WTC11 (cell line): ENCODE measurements around the gene LRP1. TPM values are rescaled to one million over a fixed set of nuclear protein-coding genes. Genes with fewer than 3 reads are reported as not detected.

Experiments used
- ATAC-seq: fragments of 200-7000 bp; cut with Tn5 transposase; 2 replicates; pipeline ENCODE4 v1.10.0; 2021; ENCODE audit warnings: mild to moderate bottlenecking, moderate library complexity
- CTCF ChIA-PET: fragments of 300-600 bp; sonication (Branson Sonifier 250); formaldehyde crosslinking; loops from one replicate; lab custom pipeline; 2021; ENCODE audit warnings: antibody characterized with exemption; lab: Charles Lee
- POLR2A ChIA-PET: fragments of 350-600 bp; sonication (Branson Sonifier 250); formaldehyde crosslinking; loops from one replicate; lab custom pipeline; 2021; ENCODE audit warnings: antibody characterized with exemption; lab: Charles Lee
- DNase-seq: peaks from one replicate; pipeline ENCODE4 v3.0.0; 2021; ENCODE audit warnings: low spot score
- H3K27ac Mint-ChIP-seq: 2 replicates; pipeline ENCODE4 v1.8.0; 2021; ENCODE audit warnings: mixed read lengths
- H3K27me3 Mint-ChIP-seq: 2 replicates; pipeline ENCODE4 v1.8.0; 2021; ENCODE audit warnings: low read depth, mild to moderate bottlenecking, moderate library complexity, mixed read lengths
- H3K36me3 Mint-ChIP-seq: 2 replicates; pipeline ENCODE4 v1.8.0; 2021; ENCODE audit warnings: mixed read lengths
- H3K4me1 Mint-ChIP-seq: 2 replicates; pipeline ENCODE4 v1.8.0; 2022; ENCODE audit warnings: mixed read lengths
- H3K4me3 Mint-ChIP-seq: 2 replicates; pipeline ENCODE4 v1.8.0; 2021; ENCODE audit warnings: mild to moderate bottlenecking, moderate library complexity, mixed read lengths
- H3K9me3 Mint-ChIP-seq: 2 replicates; pipeline ENCODE4 v1.8.0; 2021; ENCODE audit warnings: mixed read lengths
- NFYB ChIP-seq: sonication (generic); formaldehyde crosslinking; conservative IDR thresholded peaks from 2 replicates; pipeline ENCODE4 v1.8.0; 2022; ENCODE audit warnings: low read depth, missing genetic modification reagents
- RELA ChIP-seq: sonication (generic); formaldehyde crosslinking; IDR thresholded peaks from 2 replicates; pipeline ENCODE4 v1.8.1; 2022; ENCODE audit warnings: missing genetic modification reagents, mild to moderate bottlenecking, borderline replicate concordance
- SP1 ChIP-seq: sonication (generic); formaldehyde crosslinking; conservative IDR thresholded peaks from 2 replicates; pipeline ENCODE4 v1.8.1; 2022; ENCODE audit warnings: missing genetic modification reagents
- TEAD1 ChIP-seq: sonication (generic); formaldehyde crosslinking; IDR thresholded peaks from 2 replicates; pipeline ENCODE4 v1.8.0; 2022; ENCODE audit warnings: mild to moderate bottlenecking, missing genetic modification reagents
- ZNF263 ChIP-seq: sonication (generic); formaldehyde crosslinking; IDR thresholded peaks from 2 replicates; pipeline ENCODE4 v1.8.1; 2022; ENCODE audit warnings: low read depth, mild to moderate bottlenecking, moderate library complexity, missing genetic modification reagents
- ZNF317 ChIP-seq: sonication (generic); formaldehyde crosslinking; IDR thresholded peaks from 2 replicates; pipeline ENCODE4 v1.8.1; 2023; ENCODE audit warnings: low read depth, mild to moderate bottlenecking, moderate library complexity, missing genetic modification reagents, borderline replicate concordance
- ZNF423 ChIP-seq: fragments of 250-450 bp; sonication (Bioruptor Pico); IDR thresholded peaks from 2 replicates; pipeline ENCODE4 v2.1.2; 2022; ENCODE audit warnings: mild to moderate bottlenecking, moderate library complexity
- total RNA-seq: library from RNA; stranded (reverse); gene quantifications from 3 replicates; pipeline ENCODE4 v1.2.3, GENCODE V29; 2021
- TF ChIP-seq, protein P1 (sequence below): sonication (generic); formaldehyde crosslinking; IDR thresholded peaks from 2 replicates; pipeline ENCODE4 v1.8.1; 2023; ENCODE audit warnings: mild to moderate bottlenecking, moderate library complexity, missing genetic modification reagents
- TF ChIP-seq, protein P2 (sequence below): sonication (generic); formaldehyde crosslinking; IDR thresholded peaks from 2 replicates; pipeline ENCODE4 v1.8.0; 2023; ENCODE audit warnings: missing genetic modification reagents, mild to moderate bottlenecking, borderline replicate concordance
- TF ChIP-seq, protein P3 (sequence below): sonication (generic); formaldehyde crosslinking; IDR thresholded peaks from 2 replicates; pipeline ENCODE4 v1.8.0; 2022; ENCODE audit warnings: mild to moderate bottlenecking, missing genetic modification reagents
- TF ChIP-seq, protein P4 (sequence below): sonication (generic); formaldehyde crosslinking; IDR thresholded peaks from 2 replicates; pipeline ENCODE4 v1.8.0; 2022; ENCODE audit warnings: mild to moderate bottlenecking, missing genetic modification reagents
- TF ChIP-seq, protein P5 (sequence below): fragments of 250-450 bp; sonication (Bioruptor Pico); IDR thresholded peaks from 2 replicates; pipeline ENCODE4 v1.9.0; 2021; ENCODE audit warnings: mild to moderate bottlenecking, borderline replicate concordance
- TF ChIP-seq, protein P6 (sequence below): sonication (generic); formaldehyde crosslinking; IDR thresholded peaks from 2 replicates; pipeline ENCODE4 v1.8.0; 2022; ENCODE audit warnings: mild to moderate bottlenecking, missing genetic modification reagents
- TF ChIP-seq, protein P7 (sequence below): sonication (generic); formaldehyde crosslinking; IDR thresholded peaks from 2 replicates; pipeline ENCODE4 v1.8.1; 2023; ENCODE audit warnings: mild to moderate bottlenecking, missing genetic modification reagents, borderline replicate concordance

Gene LRP1
- total RNA-seq, 1 experiment from 2014 or later = 120 TPM

DNA sequence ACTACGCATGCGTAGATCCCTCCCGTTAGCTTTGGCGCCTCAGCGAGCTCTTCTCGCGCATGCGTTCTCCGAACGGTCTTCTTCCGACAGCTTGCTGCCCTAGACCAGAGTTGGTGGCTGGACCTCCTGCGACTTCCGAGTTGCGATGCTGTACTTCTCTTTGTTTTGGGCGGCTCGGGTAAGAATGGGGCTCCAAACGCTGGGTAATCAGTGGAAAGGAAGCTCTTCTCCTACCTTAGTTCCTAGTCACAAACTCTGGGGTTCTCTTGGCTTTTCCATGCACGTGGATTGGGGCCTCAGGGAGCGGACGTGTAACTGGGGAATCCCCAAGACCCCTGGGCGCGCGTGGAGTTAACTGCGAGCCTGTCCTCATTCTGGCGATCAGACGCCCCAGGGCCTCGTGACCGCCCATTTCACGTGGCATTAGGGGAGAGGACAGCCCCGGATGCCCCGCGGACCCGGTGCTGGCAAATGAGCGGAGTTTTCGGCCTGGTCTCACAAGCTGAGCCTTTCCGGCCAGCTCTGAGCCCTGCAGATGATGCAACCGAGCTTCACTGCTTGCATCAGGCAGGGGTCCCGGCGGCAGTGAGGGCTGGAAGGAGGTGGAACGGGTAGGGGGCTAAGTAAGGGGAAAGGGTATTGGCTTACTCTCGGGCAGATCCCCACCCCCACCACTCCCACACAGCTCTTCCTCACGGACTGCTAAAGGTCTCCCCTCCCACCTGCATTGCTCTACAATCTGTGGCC, 101.5 kb downstream of the LRP1 start, which contains the start of gene SHMT2 (continued):
- TF ChIP-seq SP1 (CRISPR knock-in tag) = peak; percentile 55
- TF ChIP-seq TEAD1 (CRISPR knock-in tag) = peak; percentile 78; the same call in 1 of the 2 replicates
- TF ChIP-seq, protein P1, sequence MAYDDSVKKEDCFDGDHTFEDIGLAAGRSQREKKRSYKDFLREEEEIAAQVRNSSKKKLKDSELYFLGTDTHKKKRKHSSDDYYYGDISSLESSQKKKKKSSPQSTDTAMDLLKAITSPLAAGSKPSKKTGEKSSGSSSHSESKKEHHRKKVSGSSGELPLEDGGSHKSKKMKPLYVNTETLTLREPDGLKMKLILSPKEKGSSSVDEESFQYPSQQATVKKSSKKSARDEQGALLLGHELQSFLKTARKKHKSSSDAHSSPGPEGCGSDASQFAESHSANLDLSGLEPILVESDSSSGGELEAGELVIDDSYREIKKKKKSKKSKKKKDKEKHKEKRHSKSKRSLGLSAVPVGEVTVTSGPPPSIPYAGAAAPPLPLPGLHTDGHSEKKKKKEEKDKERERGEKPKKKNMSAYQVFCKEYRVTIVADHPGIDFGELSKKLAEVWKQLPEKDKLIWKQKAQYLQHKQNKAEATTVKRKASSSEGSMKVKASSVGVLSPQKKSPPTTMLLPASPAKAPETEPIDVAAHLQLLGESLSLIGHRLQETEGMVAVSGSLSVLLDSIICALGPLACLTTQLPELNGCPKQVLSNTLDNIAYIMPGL (CRISPR knock-in tag) = peak; percentile 84
- TF ChIP-seq NFYB (CRISPR knock-in tag) = peak; percentile 22; the same call in 1 of the 2 replicates
- TF ChIP-seq, protein P2, sequence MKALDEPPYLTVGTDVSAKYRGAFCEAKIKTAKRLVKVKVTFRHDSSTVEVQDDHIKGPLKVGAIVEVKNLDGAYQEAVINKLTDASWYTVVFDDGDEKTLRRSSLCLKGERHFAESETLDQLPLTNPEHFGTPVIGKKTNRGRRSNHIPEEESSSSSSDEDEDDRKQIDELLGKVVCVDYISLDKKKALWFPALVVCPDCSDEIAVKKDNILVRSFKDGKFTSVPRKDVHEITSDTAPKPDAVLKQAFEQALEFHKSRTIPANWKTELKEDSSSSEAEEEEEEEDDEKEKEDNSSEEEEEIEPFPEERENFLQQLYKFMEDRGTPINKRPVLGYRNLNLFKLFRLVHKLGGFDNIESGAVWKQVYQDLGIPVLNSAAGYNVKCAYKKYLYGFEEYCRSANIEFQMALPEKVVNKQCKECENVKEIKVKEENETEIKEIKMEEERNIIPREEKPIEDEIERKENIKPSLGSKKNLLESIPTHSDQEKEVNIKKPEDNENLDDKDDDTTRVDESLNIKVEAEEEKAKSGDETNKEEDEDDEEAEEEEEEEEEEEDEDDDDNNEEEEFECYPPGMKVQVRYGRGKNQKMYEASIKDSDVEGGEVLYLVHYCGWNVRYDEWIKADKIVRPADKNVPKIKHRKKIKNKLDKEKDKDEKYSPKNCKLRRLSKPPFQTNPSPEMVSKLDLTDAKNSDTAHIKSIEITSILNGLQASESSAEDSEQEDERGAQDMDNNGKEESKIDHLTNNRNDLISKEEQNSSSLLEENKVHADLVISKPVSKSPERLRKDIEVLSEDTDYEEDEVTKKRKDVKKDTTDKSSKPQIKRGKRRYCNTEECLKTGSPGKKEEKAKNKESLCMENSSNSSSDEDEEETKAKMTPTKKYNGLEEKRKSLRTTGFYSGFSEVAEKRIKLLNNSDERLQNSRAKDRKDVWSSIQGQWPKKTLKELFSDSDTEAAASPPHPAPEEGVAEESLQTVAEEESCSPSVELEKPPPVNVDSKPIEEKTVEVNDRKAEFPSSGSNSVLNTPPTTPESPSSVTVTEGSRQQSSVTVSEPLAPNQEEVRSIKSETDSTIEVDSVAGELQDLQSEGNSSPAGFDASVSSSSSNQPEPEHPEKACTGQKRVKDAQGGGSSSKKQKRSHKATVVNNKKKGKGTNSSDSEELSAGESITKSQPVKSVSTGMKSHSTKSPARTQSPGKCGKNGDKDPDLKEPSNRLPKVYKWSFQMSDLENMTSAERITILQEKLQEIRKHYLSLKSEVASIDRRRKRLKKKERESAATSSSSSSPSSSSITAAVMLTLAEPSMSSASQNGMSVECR = peak; percentile 67
- TF ChIP-seq, protein P3, sequence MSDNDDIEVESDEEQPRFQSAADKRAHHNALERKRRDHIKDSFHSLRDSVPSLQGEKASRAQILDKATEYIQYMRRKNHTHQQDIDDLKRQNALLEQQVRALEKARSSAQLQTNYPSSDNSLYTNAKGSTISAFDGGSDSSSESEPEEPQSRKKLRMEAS = peak; percentile 93
- TF ChIP-seq ZNF263 (CRISPR knock-in tag) = no peak
- TF ChIP-seq, protein P4, sequence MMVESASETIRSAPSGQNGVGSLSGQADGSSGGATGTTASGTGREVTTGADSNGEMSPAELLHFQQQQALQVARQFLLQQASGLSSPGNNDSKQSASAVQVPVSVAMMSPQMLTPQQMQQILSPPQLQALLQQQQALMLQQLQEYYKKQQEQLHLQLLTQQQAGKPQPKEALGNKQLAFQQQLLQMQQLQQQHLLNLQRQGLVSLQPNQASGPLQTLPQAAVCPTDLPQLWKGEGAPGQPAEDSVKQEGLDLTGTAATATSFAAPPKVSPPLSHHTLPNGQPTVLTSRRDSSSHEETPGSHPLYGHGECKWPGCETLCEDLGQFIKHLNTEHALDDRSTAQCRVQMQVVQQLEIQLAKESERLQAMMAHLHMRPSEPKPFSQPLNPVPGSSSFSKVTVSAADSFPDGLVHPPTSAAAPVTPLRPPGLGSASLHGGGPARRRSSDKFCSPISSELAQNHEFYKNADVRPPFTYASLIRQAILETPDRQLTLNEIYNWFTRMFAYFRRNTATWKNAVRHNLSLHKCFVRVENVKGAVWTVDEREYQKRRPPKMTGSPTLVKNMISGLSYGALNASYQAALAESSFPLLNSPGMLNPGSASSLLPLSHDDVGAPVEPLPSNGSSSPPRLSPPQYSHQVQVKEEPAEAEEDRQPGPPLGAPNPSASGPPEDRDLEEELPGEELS (CRISPR knock-in tag) = 0 out of 2 replicates have a peak, but pooled peaks have one; percentile 27
- TF ChIP-seq, all 79 proteins: peak for 16

DNA sequence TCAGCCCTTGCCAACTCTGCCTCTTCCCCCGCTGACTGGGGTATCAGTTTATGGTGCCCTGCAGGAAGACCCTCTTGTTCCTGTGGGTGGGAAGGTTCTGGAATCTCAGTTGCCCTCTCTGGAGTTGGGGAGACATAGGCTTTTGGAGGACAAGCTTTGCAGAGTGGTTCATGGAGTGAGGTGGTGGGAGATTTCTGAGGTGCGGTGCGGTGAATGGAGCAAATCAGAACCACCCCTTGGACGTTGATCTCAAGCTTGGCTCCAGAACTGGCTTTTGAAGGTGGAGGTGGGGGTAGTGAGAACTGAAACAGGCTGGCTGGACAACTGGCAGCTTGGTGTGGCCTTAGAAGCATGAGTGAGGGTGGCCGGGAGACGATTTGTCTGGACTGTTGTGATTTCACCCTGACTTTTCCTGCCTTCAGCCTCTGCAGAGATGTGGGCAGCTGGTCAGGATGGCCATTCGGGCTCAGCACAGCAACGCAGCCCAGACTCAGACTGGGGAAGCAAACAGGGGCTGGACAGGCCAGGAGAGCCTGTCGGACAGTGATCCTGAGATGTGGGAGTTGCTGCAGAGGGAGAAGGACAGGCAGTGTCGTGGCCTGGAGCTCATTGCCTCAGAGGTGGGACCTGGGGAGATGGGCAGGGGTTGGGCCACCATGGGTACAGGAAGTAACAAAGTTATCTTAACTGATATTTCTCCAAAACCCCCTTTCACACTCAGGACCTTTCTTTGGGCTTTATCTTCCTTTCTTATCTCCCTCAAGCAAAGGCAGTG, 102.3 kb downstream of the LRP1 start:
- no peak for DNase-seq
- no peak for ATAC-seq
- Mint-ChIP-seq H3K27me3 (peaks cover 49% of the 10 kb centered on the region), H3K4me3 (peak overlapping the region; percentile 98), H3K9me3 (no peaks in the 10 kb centered on the region), H3K36me3 (peaks cover 35% of the 10 kb centered on the region), H3K4me1 (peaks cover 48% of the 10 kb centered on the region), H3K27ac (peak overlapping the region; percentile 94)
- ChIA-PET CTCF (interaction anchor here (1.0 to 10.4 kb wide), 11 partner anchors 9 to 228 kb away, joined by 3 to 660 read pairs (median 8); partner anchors contain the start of genes GLI1, INHBE, NXPH4 and STAC3), POLR2A (interaction anchor here (0.8 to 2.6 kb wide), 11 partner anchors 8 to 228 kb away, joined by 3 to 41 read pairs (median 8); partner anchors contain the start of genes INHBE, LRP1 and NXPH4)
- TF ChIP-seq, protein P5, sequence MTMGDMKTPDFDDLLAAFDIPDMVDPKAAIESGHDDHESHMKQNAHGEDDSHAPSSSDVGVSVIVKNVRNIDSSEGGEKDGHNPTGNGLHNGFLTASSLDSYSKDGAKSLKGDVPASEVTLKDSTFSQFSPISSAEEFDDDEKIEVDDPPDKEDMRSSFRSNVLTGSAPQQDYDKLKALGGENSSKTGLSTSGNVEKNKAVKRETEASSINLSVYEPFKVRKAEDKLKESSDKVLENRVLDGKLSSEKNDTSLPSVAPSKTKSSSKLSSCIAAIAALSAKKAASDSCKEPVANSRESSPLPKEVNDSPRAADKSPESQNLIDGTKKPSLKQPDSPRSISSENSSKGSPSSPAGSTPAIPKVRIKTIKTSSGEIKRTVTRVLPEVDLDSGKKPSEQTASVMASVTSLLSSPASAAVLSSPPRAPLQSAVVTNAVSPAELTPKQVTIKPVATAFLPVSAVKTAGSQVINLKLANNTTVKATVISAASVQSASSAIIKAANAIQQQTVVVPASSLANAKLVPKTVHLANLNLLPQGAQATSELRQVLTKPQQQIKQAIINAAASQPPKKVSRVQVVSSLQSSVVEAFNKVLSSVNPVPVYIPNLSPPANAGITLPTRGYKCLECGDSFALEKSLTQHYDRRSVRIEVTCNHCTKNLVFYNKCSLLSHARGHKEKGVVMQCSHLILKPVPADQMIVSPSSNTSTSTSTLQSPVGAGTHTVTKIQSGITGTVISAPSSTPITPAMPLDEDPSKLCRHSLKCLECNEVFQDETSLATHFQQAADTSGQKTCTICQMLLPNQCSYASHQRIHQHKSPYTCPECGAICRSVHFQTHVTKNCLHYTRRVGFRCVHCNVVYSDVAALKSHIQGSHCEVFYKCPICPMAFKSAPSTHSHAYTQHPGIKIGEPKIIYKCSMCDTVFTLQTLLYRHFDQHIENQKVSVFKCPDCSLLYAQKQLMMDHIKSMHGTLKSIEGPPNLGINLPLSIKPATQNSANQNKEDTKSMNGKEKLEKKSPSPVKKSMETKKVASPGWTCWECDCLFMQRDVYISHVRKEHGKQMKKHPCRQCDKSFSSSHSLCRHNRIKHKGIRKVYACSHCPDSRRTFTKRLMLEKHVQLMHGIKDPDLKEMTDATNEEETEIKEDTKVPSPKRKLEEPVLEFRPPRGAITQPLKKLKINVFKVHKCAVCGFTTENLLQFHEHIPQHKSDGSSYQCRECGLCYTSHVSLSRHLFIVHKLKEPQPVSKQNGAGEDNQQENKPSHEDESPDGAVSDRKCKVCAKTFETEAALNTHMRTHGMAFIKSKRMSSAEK (CRISPR knock-in tag) = no peak
- TF ChIP-seq, protein P6, sequence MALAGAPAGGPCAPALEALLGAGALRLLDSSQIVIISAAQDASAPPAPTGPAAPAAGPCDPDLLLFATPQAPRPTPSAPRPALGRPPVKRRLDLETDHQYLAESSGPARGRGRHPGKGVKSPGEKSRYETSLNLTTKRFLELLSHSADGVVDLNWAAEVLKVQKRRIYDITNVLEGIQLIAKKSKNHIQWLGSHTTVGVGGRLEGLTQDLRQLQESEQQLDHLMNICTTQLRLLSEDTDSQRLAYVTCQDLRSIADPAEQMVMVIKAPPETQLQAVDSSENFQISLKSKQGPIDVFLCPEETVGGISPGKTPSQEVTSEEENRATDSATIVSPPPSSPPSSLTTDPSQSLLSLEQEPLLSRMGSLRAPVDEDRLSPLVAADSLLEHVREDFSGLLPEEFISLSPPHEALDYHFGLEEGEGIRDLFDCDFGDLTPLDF (CRISPR knock-in tag) = no peak
- TF ChIP-seq RELA (CRISPR knock-in tag) (no peak), ZNF317 (CRISPR knock-in tag) (no peak), ZNF423 (no peak)
- TF ChIP-seq, protein P7, sequence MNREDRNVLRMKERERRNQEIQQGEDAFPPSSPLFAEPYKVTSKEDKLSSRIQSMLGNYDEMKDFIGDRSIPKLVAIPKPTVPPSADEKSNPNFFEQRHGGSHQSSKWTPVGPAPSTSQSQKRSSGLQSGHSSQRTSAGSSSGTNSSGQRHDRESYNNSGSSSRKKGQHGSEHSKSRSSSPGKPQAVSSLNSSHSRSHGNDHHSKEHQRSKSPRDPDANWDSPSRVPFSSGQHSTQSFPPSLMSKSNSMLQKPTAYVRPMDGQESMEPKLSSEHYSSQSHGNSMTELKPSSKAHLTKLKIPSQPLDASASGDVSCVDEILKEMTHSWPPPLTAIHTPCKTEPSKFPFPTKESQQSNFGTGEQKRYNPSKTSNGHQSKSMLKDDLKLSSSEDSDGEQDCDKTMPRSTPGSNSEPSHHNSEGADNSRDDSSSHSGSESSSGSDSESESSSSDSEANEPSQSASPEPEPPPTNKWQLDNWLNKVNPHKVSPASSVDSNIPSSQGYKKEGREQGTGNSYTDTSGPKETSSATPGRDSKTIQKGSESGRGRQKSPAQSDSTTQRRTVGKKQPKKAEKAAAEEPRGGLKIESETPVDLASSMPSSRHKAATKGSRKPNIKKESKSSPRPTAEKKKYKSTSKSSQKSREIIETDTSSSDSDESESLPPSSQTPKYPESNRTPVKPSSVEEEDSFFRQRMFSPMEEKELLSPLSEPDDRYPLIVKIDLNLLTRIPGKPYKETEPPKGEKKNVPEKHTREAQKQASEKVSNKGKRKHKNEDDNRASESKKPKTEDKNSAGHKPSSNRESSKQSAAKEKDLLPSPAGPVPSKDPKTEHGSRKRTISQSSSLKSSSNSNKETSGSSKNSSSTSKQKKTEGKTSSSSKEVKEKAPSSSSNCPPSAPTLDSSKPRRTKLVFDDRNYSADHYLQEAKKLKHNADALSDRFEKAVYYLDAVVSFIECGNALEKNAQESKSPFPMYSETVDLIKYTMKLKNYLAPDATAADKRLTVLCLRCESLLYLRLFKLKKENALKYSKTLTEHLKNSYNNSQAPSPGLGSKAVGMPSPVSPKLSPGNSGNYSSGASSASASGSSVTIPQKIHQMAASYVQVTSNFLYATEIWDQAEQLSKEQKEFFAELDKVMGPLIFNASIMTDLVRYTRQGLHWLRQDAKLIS (CRISPR knock-in tag) = 0 out of 2 replicates have a peak, but pooled peaks have one; percentile 46
